SK-N-SH treated with all-trans-retinoic acid at 6 μM for 48 hours (cell line): ENCODE measurements around the gene SAG.

Experiments used
- ATAC-seq: fragments of 200-7000 bp; cut with Tn5 transposase; 3 replicates; pipeline ENCODE4 v1.9.1; 2020; ENCODE audit warnings: mild to moderate bottlenecking, moderate library complexity
- ARNTL ChIP-seq: fragments of 450-650 bp; formaldehyde crosslinking; IDR thresholded peaks from 2 replicates; pipeline ENCODE4 v1.5.0; 2020; ENCODE audit warnings: low read depth, mild to moderate bottlenecking, moderate library complexity, borderline replicate concordance
- CSDC2 ChIP-seq: fragments of 250-450 bp; sonication (Bioruptor Pico); IDR thresholded peaks from 2 replicates; pipeline ENCODE4 v1.5.0; 2020; ENCODE audit warnings: mild to moderate bottlenecking, moderate library complexity
- ESRRG ChIP-seq: fragments of 250-450 bp; sonication (Bioruptor Pico); IDR thresholded peaks from 2 replicates; pipeline ENCODE4 v1.6.1; 2021; ENCODE audit warnings: mild to moderate bottlenecking
- GLIS3 ChIP-seq: fragments of 250-450 bp; sonication (Bioruptor Pico); IDR thresholded peaks from 2 replicates; pipeline ENCODE4 v1.5.0; 2020; ENCODE audit warnings: mild to moderate bottlenecking, moderate library complexity
- ISL1 ChIP-seq: fragments of 250-450 bp; sonication (Bioruptor Pico); IDR thresholded peaks from 2 replicates; pipeline ENCODE4 v2.1.2; 2022; ENCODE audit warnings: mild to moderate bottlenecking, moderate library complexity
- OSR1 ChIP-seq: fragments of 250-450 bp; sonication (Bioruptor Pico); IDR thresholded peaks from 2 replicates; pipeline ENCODE4 v1.8.0; 2022; ENCODE audit warnings: moderate library complexity, mild to moderate bottlenecking, inconsistent platforms
- PPARA ChIP-seq: fragments of 250-450 bp; sonication (Bioruptor Pico); IDR thresholded peaks from 2 replicates; pipeline ENCODE4 v1.5.0; 2020; ENCODE audit warnings: mild to moderate bottlenecking, borderline replicate concordance
- SNAI2 ChIP-seq: fragments of 250-450 bp; sonication (Bioruptor Pico); IDR thresholded peaks from 2 replicates; pipeline ENCODE4 v1.5.0; 2020; ENCODE audit warnings: mild to moderate bottlenecking, moderate library complexity
- TOX ChIP-seq: fragments of 250-450 bp; sonication (Bioruptor Pico); IDR thresholded peaks from 2 replicates; pipeline ENCODE4 v1.8.0; 2021; ENCODE audit warnings: mild to moderate bottlenecking, moderate library complexity, borderline replicate concordance
- TSHZ2 ChIP-seq: fragments of 250-450 bp; sonication (Bioruptor Pico); IDR thresholded peaks from 2 replicates; pipeline ENCODE4 v1.5.0; 2020; ENCODE audit warnings: mild to moderate bottlenecking, moderate library complexity
- ZC3H10 ChIP-seq: fragments of 250-450 bp; sonication (Bioruptor Pico); IDR thresholded peaks from 2 replicates; pipeline ENCODE4 v1.5.1; 2021; ENCODE audit warnings: mild to moderate bottlenecking, moderate library complexity
- ZFP3 ChIP-seq: fragments of 250-450 bp; sonication (Bioruptor Pico); IDR thresholded peaks from 2 replicates; pipeline ENCODE4 v1.5.0; 2020; ENCODE audit warnings: mild to moderate bottlenecking, moderate library complexity
- ZFP30 ChIP-seq: fragments of 450-650 bp; formaldehyde crosslinking; IDR thresholded peaks from 2 replicates; pipeline ENCODE4 v1.5.0; 2022; ENCODE audit warnings: mild to moderate bottlenecking, moderate library complexity
- ZNF565 ChIP-seq: fragments of 450-650 bp; formaldehyde crosslinking; conservative IDR thresholded peaks from 2 replicates; pipeline ENCODE4 v1.5.0; 2020; ENCODE audit warnings: low read depth, mild to moderate bottlenecking, moderate library complexity
- ZNF70 ChIP-seq: fragments of 450-650 bp; formaldehyde crosslinking; IDR thresholded peaks from 2 replicates; pipeline ENCODE4 v1.5.0; 2020; ENCODE audit warnings: mild to moderate bottlenecking, moderate library complexity
- ZNF8 ChIP-seq: fragments of 450-650 bp; formaldehyde crosslinking; IDR thresholded peaks from 2 replicates; pipeline ENCODE4 v1.5.0; 2020; ENCODE audit warnings: mild to moderate bottlenecking, moderate library complexity
- TF ChIP-seq, protein P1 (sequence below): fragments of 250-450 bp; sonication (Bioruptor Pico); IDR thresholded peaks from 2 replicates; pipeline ENCODE4 v1.5.1; 2021; ENCODE audit warnings: mild to moderate bottlenecking, moderate library complexity
- TF ChIP-seq, protein P2 (sequence below): fragments of 250-450 bp; sonication (Bioruptor Pico); IDR thresholded peaks from 2 replicates; pipeline ENCODE4 v1.5.1; 2020; ENCODE audit warnings: low read depth, mild to moderate bottlenecking, moderate library complexity
- TF ChIP-seq, protein P3 (sequence below): fragments of 250-450 bp; sonication (Bioruptor Pico); IDR thresholded peaks from 2 replicates; pipeline ENCODE4 v1.8.0; 2020; ENCODE audit warnings: mild to moderate bottlenecking, moderate library complexity, borderline replicate concordance

SAG gene

DNA sequence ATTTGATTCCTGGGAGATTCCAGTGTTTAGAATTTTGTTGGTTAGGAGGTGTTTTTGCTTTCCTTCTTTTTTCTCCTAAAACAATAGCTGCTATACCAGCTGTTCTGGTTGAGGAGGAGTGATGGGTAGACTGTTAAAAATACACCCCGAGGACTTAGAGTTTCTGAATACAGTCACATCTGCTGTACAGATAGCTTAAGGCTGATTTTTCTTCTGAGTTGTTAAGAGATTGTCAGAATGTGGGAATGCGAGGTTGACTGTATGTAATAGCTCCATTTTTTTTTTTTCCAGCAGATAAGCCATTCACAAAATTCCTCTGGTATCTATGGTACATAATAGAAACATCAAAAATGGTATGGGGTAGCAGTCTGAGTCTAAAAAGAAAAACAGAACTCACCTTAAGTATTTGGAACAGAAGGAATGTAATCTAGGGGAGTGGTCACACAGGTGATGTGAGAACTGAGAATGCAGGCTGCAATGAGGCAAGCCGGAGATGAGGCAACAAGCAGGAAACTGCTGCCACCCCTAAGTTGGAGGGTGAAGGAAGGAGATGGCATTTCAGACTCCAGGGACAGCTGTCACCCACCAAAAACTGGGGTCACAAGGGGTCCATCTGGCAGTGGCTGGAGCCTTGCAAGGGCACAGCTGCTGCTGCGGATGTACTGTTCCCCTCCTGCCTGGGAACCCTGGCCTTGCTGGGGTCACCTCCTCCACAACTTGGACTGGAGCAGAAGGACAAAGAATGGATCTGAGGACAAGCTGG lies 49.1 kb downstream of the SAG start (continued):
- no peak for TF ChIP-seq ESRRG (CRISPR knock-in tag)

DNA sequence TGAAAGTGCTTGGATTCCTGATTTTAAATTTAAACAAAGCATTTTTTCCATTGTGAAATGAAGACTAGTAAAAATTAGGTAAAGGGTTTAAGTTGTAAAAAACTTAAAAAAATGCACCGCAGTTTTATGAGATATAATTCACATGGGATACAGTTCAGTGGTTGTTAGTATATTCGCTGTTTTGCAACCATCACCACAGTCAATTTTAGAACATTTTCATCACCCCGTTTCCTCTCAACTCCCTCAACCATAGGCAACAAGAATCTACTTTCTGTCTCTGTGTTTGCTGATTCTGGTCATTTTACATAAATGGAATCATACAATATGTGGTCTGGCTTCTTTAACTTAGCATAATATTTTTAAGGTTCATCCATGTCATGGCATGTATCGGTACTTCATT lies 50.7 kb downstream of the SAG start:
- ATAC-seq: no peak
- TF ChIP-seq ZNF8: no peak
- no peak for TF ChIP-seq ISL1
- TF ChIP-seq, protein P1, sequence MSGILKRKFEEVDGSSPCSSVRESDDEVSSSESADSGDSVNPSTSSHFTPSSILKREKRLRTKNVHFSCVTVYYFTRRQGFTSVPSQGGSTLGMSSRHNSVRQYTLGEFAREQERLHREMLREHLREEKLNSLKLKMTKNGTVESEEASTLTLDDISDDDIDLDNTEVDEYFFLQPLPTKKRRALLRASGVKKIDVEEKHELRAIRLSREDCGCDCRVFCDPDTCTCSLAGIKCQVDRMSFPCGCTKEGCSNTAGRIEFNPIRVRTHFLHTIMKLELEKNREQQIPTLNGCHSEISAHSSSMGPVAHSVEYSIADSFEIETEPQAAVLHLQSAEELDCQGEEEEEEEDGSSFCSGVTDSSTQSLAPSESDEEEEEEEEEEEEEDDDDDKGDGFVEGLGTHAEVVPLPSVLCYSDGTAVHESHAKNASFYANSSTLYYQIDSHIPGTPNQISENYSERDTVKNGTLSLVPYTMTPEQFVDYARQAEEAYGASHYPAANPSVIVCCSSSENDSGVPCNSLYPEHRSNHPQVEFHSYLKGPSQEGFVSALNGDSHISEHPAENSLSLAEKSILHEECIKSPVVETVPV (CRISPR knock-in tag): no peak
- no peak for TF ChIP-seq GLIS3 (CRISPR knock-in tag)
- no peak for TF ChIP-seq ESRRG (CRISPR knock-in tag)
- no peak for TF ChIP-seq PPARA (CRISPR knock-in tag)
- no peak for TF ChIP-seq OSR1 (CRISPR knock-in tag)
- TF ChIP-seq CSDC2 (CRISPR knock-in tag): no peak
- TF ChIP-seq ZNF565 (CRISPR knock-in tag): no peak
- TF ChIP-seq, protein P2, sequence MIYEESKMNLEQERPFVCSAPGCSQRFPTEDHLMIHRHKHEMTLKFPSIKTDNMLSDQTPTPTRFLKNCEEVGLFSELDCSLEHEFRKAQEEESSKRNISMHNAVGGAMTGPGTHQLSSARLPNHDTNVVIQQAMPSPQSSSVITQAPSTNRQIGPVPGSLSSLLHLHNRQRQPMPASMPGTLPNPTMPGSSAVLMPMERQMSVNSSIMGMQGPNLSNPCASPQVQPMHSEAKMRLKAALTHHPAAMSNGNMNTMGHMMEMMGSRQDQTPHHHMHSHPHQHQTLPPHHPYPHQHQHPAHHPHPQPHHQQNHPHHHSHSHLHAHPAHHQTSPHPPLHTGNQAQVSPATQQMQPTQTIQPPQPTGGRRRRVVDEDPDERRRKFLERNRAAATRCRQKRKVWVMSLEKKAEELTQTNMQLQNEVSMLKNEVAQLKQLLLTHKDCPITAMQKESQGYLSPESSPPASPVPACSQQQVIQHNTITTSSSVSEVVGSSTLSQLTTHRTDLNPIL (CRISPR knock-in tag): no peak
- TF ChIP-seq TOX (CRISPR knock-in tag): no peak
- TF ChIP-seq TSHZ2 (CRISPR knock-in tag): no peak
- no peak for TF ChIP-seq SNAI2 (CRISPR knock-in tag)
- no peak for TF ChIP-seq ZNF70 (CRISPR knock-in tag)
- TF ChIP-seq ZFP30 (CRISPR knock-in tag): no peak
- TF ChIP-seq, protein P3, sequence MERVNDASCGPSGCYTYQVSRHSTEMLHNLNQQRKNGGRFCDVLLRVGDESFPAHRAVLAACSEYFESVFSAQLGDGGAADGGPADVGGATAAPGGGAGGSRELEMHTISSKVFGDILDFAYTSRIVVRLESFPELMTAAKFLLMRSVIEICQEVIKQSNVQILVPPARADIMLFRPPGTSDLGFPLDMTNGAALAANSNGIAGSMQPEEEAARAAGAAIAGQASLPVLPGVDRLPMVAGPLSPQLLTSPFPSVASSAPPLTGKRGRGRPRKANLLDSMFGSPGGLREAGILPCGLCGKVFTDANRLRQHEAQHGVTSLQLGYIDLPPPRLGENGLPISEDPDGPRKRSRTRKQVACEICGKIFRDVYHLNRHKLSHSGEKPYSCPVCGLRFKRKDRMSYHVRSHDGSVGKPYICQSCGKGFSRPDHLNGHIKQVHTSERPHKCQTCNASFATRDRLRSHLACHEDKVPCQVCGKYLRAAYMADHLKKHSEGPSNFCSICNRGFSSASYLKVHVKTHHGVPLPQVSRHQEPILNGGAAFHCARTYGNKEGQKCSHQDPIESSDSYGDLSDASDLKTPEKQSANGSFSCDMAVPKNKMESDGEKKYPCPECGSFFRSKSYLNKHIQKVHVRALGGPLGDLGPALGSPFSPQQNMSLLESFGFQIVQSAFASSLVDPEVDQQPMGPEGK (CRISPR knock-in tag): no peak
- TF ChIP-seq ZFP3 (CRISPR knock-in tag): no peak
- no peak for TF ChIP-seq ARNTL (CRISPR knock-in tag)

- TF ChIP-seq ZNF8 (no peak), PPARA (CRISPR knock-in tag) (no peak), OSR1 (CRISPR knock-in tag) (no peak), ZFP30 (CRISPR knock-in tag) (no peak), ZC3H10 (no peak), ISL1 (no peak), TSHZ2 (CRISPR knock-in tag) (no peak), ZFP3 (CRISPR knock-in tag) (no peak), SNAI2 (CRISPR knock-in tag) (no peak), TOX (CRISPR knock-in tag) (no peak)
- TF ChIP-seq, protein P1 (CRISPR knock-in tag): no peak
- TF ChIP-seq, protein P2 (CRISPR knock-in tag): no peak; the same call in 1 of the 2 replicates
- TF ChIP-seq, protein P3 (CRISPR knock-in tag): no peak
- ATAC-seq: no peak
Observed at GRCh38 chr2:233358947-233359346, 51.3 kb downstream of the SAG start.
